WTC11 (cell line): ENCODE results near the gene TMC5. TPM values are rescaled to one million over a fixed set of nuclear protein-coding genes. Genes with fewer than 3 reads are reported as not detected.

Experiments
- ATAC-seq: fragments of 200-7000 bp; cut with Tn5 transposase; 2 replicates; pipeline ENCODE4 v1.10.0; 2021; ENCODE audit warnings: mild to moderate bottlenecking, moderate library complexity
- CTCF ChIA-PET: fragments of 300-600 bp; sonication (Branson Sonifier 250); formaldehyde crosslinking; loops from one replicate; lab custom pipeline; 2021; ENCODE audit warnings: antibody characterized with exemption; lab: Charles Lee
- POLR2A ChIA-PET: fragments of 350-600 bp; sonication (Branson Sonifier 250); formaldehyde crosslinking; loops from one replicate; lab custom pipeline; 2021; ENCODE audit warnings: antibody characterized with exemption; lab: Charles Lee
- DNase-seq: peaks from one replicate; pipeline ENCODE4 v3.0.0; 2021; ENCODE audit warnings: low spot score
- H3K27ac Mint-ChIP-seq: 2 replicates; pipeline ENCODE4 v1.8.0; 2021; ENCODE audit warnings: mixed read lengths
- H3K27me3 Mint-ChIP-seq: 2 replicates; pipeline ENCODE4 v1.8.0; 2021; ENCODE audit warnings: low read depth, mild to moderate bottlenecking, moderate library complexity, mixed read lengths
- H3K36me3 Mint-ChIP-seq: 2 replicates; pipeline ENCODE4 v1.8.0; 2021; ENCODE audit warnings: mixed read lengths
- H3K4me1 Mint-ChIP-seq: 2 replicates; pipeline ENCODE4 v1.8.0; 2022; ENCODE audit warnings: mixed read lengths
- H3K4me3 Mint-ChIP-seq: 2 replicates; pipeline ENCODE4 v1.8.0; 2021; ENCODE audit warnings: mild to moderate bottlenecking, moderate library complexity, mixed read lengths
- H3K9me3 Mint-ChIP-seq: 2 replicates; pipeline ENCODE4 v1.8.0; 2021; ENCODE audit warnings: mixed read lengths
- CBFB ChIP-seq: sonication (generic); formaldehyde crosslinking; IDR thresholded peaks from 2 replicates; pipeline ENCODE4 v1.8.1; 2022; ENCODE audit warnings: mild to moderate bottlenecking, low read depth, missing genetic modification reagents
- HMGA2 ChIP-seq: fragments of 250-450 bp; sonication (Bioruptor Pico); IDR thresholded peaks from 2 replicates; pipeline ENCODE4 v1.4.0; 2021; ENCODE audit warnings: mild to moderate bottlenecking, moderate library complexity
- JAZF1 ChIP-seq: fragments of 250-450 bp; sonication (Bioruptor Pico); IDR thresholded peaks from 2 replicates; pipeline ENCODE4 v1.9.0; 2021; ENCODE audit warnings: moderate library complexity, mild to moderate bottlenecking, inconsistent platforms
- KAT7 ChIP-seq: sonication (generic); formaldehyde crosslinking; IDR thresholded peaks from 2 replicates; pipeline ENCODE4 v1.8.1; 2023; ENCODE audit warnings: missing genetic modification reagents, mild to moderate bottlenecking, borderline replicate concordance
- MXD4 ChIP-seq: fragments of 250-450 bp; sonication (Bioruptor Pico); IDR thresholded peaks from 2 replicates; pipeline ENCODE4 v1.8.0; 2021; ENCODE audit warnings: mild to moderate bottlenecking, moderate library complexity, borderline replicate concordance
- NFE2L1 ChIP-seq: sonication (generic); formaldehyde crosslinking; IDR thresholded peaks from 2 replicates; pipeline ENCODE4 v1.8.1; 2023; ENCODE audit warnings: missing genetic modification reagents
- OVOL2 ChIP-seq: fragments of 250-450 bp; sonication (Bioruptor Pico); IDR thresholded peaks from 2 replicates; pipeline ENCODE4 v1.9.0; 2021; ENCODE audit warnings: mild to moderate bottlenecking, borderline replicate concordance
- SMAD4 ChIP-seq: sonication (generic); formaldehyde crosslinking; IDR thresholded peaks from 2 replicates; pipeline ENCODE4 v1.8.0; 2022; ENCODE audit warnings: mild to moderate bottlenecking, missing genetic modification reagents
- SOX15 ChIP-seq: fragments of 250-450 bp; sonication (Bioruptor Pico); IDR thresholded peaks from 2 replicates; pipeline ENCODE4 v1.9.0; 2021; ENCODE audit warnings: mild to moderate bottlenecking
- ZNF317 ChIP-seq: sonication (generic); formaldehyde crosslinking; IDR thresholded peaks from 2 replicates; pipeline ENCODE4 v1.8.1; 2023; ENCODE audit warnings: low read depth, mild to moderate bottlenecking, moderate library complexity, missing genetic modification reagents, borderline replicate concordance
- ZNF423 ChIP-seq: fragments of 250-450 bp; sonication (Bioruptor Pico); IDR thresholded peaks from 2 replicates; pipeline ENCODE4 v2.1.2; 2022; ENCODE audit warnings: mild to moderate bottlenecking, moderate library complexity
- total RNA-seq: library from RNA; stranded (reverse); gene quantifications from 3 replicates; pipeline ENCODE4 v1.2.3, GENCODE V29; 2021
- TF ChIP-seq, protein P1 (sequence below): fragments of 250-450 bp; sonication (Bioruptor Pico); IDR thresholded peaks from 2 replicates; pipeline ENCODE4 v1.9.0; 2021; ENCODE audit warnings: mild to moderate bottlenecking
- TF ChIP-seq, protein P2 (sequence below): sonication (generic); formaldehyde crosslinking; IDR thresholded peaks from 2 replicates; pipeline ENCODE4 v1.8.0; 2022; ENCODE audit warnings: mild to moderate bottlenecking, missing genetic modification reagents
- TF ChIP-seq, protein P3 (sequence below): sonication (generic); formaldehyde crosslinking; IDR thresholded peaks from 2 replicates; pipeline ENCODE4 v1.8.0; 2023; ENCODE audit warnings: mild to moderate bottlenecking, missing genetic modification reagents
- TF ChIP-seq, protein P4 (sequence below): fragments of 250-450 bp; sonication (Bioruptor Pico); IDR thresholded peaks from 2 replicates; pipeline ENCODE4 v1.9.0; 2021; ENCODE audit warnings: mild to moderate bottlenecking
- TF ChIP-seq, protein P5 (sequence below): sonication (generic); formaldehyde crosslinking; IDR thresholded peaks from 2 replicates; pipeline ENCODE4 v1.8.1; 2023; ENCODE audit warnings: mild to moderate bottlenecking, moderate library complexity, missing genetic modification reagents
- TF ChIP-seq, protein P6 (sequence below): sonication (generic); formaldehyde crosslinking; IDR thresholded peaks from 2 replicates; pipeline ENCODE4 v1.8.0; 2022; ENCODE audit warnings: mild to moderate bottlenecking, missing genetic modification reagents
- TF ChIP-seq, protein P7 (sequence below): sonication (generic); formaldehyde crosslinking; IDR thresholded peaks from 2 replicates; pipeline ENCODE4 v1.8.0; 2022; ENCODE audit warnings: mild to moderate bottlenecking, missing genetic modification reagents
- TF ChIP-seq, protein P8 (sequence below): fragments of 250-450 bp; sonication (Bioruptor Pico); IDR thresholded peaks from 2 replicates; pipeline ENCODE4 v1.9.0; 2021; ENCODE audit warnings: moderate library complexity, mild to moderate bottlenecking, inconsistent platforms, borderline replicate concordance
- TF ChIP-seq, protein P9 (sequence below): sonication (generic); formaldehyde crosslinking; IDR thresholded peaks from 2 replicates; pipeline ENCODE4 v1.8.1; 2023; ENCODE audit warnings: mild to moderate bottlenecking, missing genetic modification reagents, moderate library complexity

TMC5 gene
- total RNA-seq, 1 experiment from 2014 or later = 3.1 TPM

DNA sequence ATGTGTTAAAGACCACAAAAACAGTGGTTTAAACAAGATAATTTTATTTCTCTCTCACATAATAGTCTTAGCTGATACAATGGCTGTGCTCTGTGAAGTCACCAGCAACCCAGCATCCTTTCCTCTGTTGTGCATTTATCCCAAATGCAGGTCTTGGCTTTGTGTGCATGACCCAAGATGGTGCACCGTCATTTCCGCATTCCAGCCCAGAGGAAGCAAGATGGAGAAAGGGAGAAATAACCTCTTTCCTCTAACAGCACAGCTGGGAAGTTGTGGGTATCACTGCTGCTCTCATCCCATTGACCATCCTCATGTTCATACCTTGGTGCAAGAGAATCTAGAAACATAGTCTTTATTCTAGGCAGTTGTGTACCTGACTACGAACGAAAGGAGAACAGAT lies 21.8 kb downstream of the TMC5 start:
- H3K36me3 Mint-ChIP-seq = no peaks in the 10 kb centered on the region
- TF ChIP-seq, protein P1, sequence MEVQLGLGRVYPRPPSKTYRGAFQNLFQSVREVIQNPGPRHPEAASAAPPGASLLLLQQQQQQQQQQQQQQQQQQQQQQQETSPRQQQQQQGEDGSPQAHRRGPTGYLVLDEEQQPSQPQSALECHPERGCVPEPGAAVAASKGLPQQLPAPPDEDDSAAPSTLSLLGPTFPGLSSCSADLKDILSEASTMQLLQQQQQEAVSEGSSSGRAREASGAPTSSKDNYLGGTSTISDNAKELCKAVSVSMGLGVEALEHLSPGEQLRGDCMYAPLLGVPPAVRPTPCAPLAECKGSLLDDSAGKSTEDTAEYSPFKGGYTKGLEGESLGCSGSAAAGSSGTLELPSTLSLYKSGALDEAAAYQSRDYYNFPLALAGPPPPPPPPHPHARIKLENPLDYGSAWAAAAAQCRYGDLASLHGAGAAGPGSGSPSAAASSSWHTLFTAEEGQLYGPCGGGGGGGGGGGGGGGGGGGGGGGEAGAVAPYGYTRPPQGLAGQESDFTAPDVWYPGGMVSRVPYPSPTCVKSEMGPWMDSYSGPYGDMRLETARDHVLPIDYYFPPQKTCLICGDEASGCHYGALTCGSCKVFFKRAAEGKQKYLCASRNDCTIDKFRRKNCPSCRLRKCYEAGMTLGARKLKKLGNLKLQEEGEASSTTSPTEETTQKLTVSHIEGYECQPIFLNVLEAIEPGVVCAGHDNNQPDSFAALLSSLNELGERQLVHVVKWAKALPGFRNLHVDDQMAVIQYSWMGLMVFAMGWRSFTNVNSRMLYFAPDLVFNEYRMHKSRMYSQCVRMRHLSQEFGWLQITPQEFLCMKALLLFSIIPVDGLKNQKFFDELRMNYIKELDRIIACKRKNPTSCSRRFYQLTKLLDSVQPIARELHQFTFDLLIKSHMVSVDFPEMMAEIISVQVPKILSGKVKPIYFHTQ (CRISPR knock-in tag) = no peak
- TF ChIP-seq SOX15 (CRISPR knock-in tag) (no peak), OVOL2 (CRISPR knock-in tag) (no peak), ZNF317 (CRISPR knock-in tag) (no peak)
- TF ChIP-seq, protein P2, sequence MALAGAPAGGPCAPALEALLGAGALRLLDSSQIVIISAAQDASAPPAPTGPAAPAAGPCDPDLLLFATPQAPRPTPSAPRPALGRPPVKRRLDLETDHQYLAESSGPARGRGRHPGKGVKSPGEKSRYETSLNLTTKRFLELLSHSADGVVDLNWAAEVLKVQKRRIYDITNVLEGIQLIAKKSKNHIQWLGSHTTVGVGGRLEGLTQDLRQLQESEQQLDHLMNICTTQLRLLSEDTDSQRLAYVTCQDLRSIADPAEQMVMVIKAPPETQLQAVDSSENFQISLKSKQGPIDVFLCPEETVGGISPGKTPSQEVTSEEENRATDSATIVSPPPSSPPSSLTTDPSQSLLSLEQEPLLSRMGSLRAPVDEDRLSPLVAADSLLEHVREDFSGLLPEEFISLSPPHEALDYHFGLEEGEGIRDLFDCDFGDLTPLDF (CRISPR knock-in tag) = no peak
- TF ChIP-seq, protein P3, sequence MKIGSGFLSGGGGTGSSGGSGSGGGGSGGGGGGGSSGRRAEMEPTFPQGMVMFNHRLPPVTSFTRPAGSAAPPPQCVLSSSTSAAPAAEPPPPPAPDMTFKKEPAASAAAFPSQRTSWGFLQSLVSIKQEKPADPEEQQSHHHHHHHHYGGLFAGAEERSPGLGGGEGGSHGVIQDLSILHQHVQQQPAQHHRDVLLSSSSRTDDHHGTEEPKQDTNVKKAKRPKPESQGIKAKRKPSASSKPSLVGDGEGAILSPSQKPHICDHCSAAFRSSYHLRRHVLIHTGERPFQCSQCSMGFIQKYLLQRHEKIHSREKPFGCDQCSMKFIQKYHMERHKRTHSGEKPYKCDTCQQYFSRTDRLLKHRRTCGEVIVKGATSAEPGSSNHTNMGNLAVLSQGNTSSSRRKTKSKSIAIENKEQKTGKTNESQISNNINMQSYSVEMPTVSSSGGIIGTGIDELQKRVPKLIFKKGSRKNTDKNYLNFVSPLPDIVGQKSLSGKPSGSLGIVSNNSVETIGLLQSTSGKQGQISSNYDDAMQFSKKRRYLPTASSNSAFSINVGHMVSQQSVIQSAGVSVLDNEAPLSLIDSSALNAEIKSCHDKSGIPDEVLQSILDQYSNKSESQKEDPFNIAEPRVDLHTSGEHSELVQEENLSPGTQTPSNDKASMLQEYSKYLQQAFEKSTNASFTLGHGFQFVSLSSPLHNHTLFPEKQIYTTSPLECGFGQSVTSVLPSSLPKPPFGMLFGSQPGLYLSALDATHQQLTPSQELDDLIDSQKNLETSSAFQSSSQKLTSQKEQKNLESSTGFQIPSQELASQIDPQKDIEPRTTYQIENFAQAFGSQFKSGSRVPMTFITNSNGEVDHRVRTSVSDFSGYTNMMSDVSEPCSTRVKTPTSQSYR (CRISPR knock-in tag) = no peak
- TF ChIP-seq, protein P4, sequence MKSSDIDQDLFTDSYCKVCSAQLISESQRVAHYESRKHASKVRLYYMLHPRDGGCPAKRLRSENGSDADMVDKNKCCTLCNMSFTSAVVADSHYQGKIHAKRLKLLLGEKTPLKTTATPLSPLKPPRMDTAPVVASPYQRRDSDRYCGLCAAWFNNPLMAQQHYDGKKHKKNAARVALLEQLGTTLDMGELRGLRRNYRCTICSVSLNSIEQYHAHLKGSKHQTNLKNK (CRISPR knock-in tag) = no peak
- TF ChIP-seq, all 79 proteins: peak for 0
- POLR2A ChIA-PET = no interaction called here
- ATAC-seq (no peak), DNase-seq (no peak)
- no peak overlapping the region for H3K4me3 Mint-ChIP-seq
- no peaks in the 10 kb centered on the region for H3K4me1 Mint-ChIP-seq
- H3K27me3 Mint-ChIP-seq = no peaks in the 10 kb centered on the region
- H3K9me3 Mint-ChIP-seq = peaks cover 4% of the 10 kb centered on the region; the same call in 1 of the 2 replicates
- CTCF ChIA-PET = interaction anchor here (0.5 to 1.2 kb wide), 3 partner anchors 8 to 157 kb away, joined by 3 to 5 read pairs (median 4); no protein-coding TSS in a partner anchor
- no peak overlapping the region for H3K27ac Mint-ChIP-seq

DNA sequence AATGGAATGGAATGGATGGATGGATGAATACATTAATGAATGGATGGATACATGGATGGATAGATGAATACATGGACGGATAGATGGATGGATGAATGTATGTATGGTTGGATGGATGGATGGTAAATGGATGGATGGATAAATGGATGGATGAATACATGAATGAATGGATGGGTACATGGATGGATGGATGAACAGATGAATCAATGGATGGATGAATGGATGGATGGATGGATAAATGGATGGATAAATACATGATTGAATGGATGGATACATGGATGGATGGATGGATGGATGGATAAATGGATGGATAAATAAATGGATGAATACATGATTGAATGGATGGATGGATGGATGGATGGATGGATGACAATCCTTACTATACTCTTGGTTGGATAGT lies 26.0 kb downstream of the TMC5 start:
- Mint-ChIP-seq H3K27ac (no peak overlapping the region), H3K36me3 (peaks cover 7% of the 10 kb centered on the region), H3K9me3 (peaks cover 14% of the 10 kb centered on the region), H3K27me3 (no peaks in the 10 kb centered on the region), H3K4me3 (no peak overlapping the region), H3K4me1 (no peaks in the 10 kb centered on the region)
- ChIA-PET CTCF (no interaction called here), POLR2A (no interaction called here)
- ATAC-seq (no peak), DNase-seq (no peak)
- TF ChIP-seq NFE2L1 (no peak), KAT7 (CRISPR knock-in tag) (no peak), SMAD4 (CRISPR knock-in tag) (no peak), ZNF423 (CRISPR knock-in tag) (no peak), CBFB (CRISPR knock-in tag) (no peak), HMGA2 (no peak), JAZF1 (CRISPR knock-in tag) (no peak), MXD4 (CRISPR knock-in tag) (no peak)
- TF ChIP-seq, protein P5, sequence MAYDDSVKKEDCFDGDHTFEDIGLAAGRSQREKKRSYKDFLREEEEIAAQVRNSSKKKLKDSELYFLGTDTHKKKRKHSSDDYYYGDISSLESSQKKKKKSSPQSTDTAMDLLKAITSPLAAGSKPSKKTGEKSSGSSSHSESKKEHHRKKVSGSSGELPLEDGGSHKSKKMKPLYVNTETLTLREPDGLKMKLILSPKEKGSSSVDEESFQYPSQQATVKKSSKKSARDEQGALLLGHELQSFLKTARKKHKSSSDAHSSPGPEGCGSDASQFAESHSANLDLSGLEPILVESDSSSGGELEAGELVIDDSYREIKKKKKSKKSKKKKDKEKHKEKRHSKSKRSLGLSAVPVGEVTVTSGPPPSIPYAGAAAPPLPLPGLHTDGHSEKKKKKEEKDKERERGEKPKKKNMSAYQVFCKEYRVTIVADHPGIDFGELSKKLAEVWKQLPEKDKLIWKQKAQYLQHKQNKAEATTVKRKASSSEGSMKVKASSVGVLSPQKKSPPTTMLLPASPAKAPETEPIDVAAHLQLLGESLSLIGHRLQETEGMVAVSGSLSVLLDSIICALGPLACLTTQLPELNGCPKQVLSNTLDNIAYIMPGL (CRISPR knock-in tag) = no peak
- TF ChIP-seq, protein P6, sequence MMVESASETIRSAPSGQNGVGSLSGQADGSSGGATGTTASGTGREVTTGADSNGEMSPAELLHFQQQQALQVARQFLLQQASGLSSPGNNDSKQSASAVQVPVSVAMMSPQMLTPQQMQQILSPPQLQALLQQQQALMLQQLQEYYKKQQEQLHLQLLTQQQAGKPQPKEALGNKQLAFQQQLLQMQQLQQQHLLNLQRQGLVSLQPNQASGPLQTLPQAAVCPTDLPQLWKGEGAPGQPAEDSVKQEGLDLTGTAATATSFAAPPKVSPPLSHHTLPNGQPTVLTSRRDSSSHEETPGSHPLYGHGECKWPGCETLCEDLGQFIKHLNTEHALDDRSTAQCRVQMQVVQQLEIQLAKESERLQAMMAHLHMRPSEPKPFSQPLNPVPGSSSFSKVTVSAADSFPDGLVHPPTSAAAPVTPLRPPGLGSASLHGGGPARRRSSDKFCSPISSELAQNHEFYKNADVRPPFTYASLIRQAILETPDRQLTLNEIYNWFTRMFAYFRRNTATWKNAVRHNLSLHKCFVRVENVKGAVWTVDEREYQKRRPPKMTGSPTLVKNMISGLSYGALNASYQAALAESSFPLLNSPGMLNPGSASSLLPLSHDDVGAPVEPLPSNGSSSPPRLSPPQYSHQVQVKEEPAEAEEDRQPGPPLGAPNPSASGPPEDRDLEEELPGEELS (CRISPR knock-in tag) = no peak
- TF ChIP-seq, protein P7, sequence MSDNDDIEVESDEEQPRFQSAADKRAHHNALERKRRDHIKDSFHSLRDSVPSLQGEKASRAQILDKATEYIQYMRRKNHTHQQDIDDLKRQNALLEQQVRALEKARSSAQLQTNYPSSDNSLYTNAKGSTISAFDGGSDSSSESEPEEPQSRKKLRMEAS (CRISPR knock-in tag) = no peak
- TF ChIP-seq, protein P8, sequence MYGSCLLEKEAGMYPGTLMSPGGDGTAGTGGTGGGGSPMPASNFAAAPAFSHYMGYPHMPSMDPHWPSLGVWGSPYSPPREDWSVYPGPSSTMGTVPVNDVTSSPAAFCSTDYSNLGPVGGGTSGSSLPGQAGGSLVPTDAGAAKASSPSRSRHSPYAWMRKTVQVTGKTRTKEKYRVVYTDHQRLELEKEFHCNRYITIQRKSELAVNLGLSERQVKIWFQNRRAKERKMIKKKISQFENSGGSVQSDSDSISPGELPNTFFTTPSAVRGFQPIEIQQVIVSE (CRISPR knock-in tag) = no peak
- TF ChIP-seq, protein P9, sequence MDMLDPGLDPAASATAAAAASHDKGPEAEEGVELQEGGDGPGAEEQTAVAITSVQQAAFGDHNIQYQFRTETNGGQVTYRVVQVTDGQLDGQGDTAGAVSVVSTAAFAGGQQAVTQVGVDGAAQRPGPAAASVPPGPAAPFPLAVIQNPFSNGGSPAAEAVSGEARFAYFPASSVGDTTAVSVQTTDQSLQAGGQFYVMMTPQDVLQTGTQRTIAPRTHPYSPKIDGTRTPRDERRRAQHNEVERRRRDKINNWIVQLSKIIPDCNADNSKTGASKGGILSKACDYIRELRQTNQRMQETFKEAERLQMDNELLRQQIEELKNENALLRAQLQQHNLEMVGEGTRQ (CRISPR knock-in tag) = no peak
